GM19463 (cell line): ENCODE results near the gene LMTK2.

Experiments used
- ATAC-seq: cut with Tn5 transposase; IDR thresholded peaks from one replicate; pipeline ENCODE4 v1.9.1; 2021; ENCODE audit warnings: mild to moderate bottlenecking, moderate library complexity; ENCODE audit not compliant: unreplicated experiment

LMTK2 gene

GRCh38 chr7:98231493-98232262 lies 125.0 kb downstream of the LMTK2 start:
- no peak for ATAC-seq

- ATAC-seq = no peak
Measured at GRCh38 chr7:98232263-98232585, 125.6 kb downstream of the LMTK2 start.

- ATAC-seq = no peak
Measured at GRCh38 chr7:98232799-98233198, 126.1 kb downstream of the LMTK2 start.

GRCh38 chr7:98233219-98234070 lies 126.8 kb downstream of the LMTK2 start:
- no peak for ATAC-seq

- ATAC-seq = no peak
Measured at GRCh38 chr7:98234429-98235147, 127.9 kb downstream of the LMTK2 start.

- no peak for ATAC-seq
Measured at GRCh38 chr7:98235901-98236300, 129.2 kb downstream of the LMTK2 start.

GRCh38 chr7:98236355-98237185 lies 129.9 kb downstream of the LMTK2 start:
- ATAC-seq = no peak

- ATAC-seq = no peak
Measured at GRCh38 chr7:98238076-98238475, 131.4 kb downstream of the LMTK2 start.

- ATAC-seq = no peak
Measured at GRCh38 chr7:98238976-98239375, 132.3 kb downstream of the LMTK2 start.

GRCh38 chr7:98240961-98241673 lies 134.5 kb downstream of the LMTK2 start:
- peak; percentile 77 for ATAC-seq

- ATAC-seq = no peak
Measured at GRCh38 chr7:98241674-98242241, 135.1 kb downstream of the LMTK2 start.

- no peak for ATAC-seq
Measured at GRCh38 chr7:98242342-98242741, 135.7 kb downstream of the LMTK2 start.

GRCh38 chr7:98242934-98243333 lies 136.3 kb downstream of the LMTK2 start:
- ATAC-seq = no peak

- no peak for ATAC-seq
Measured at GRCh38 chr7:98244871-98245270, 138.2 kb downstream of the LMTK2 start.

- no peak for ATAC-seq
Measured at GRCh38 chr7:98248156-98248555, 141.5 kb downstream of the LMTK2 start.

- no peak for ATAC-seq
Measured at GRCh38 chr7:98249106-98249505, 142.4 kb downstream of the LMTK2 start.

- ATAC-seq = no peak
Measured at GRCh38 chr7:98250789-98251188, 144.1 kb downstream of the LMTK2 start.

- peak; percentile 6 for ATAC-seq
Measured at GRCh38 chr7:98251231-98251600, 144.6 kb downstream of the LMTK2 start.

GRCh38 chr7:98251601-98252424 lies 145.2 kb downstream of the LMTK2 start, which contains the start of gene TECPR1:
Gene TECPR1, minus strand, starts transcription at chr7:98252232. Its CDS starts 6,086 bp downstream, at chr7:98246146.
- peak; percentile 99 for ATAC-seq
